Sigmoid colon (tissue), 4 donors: ENCODE data around the gene B3GAT2.

Experiments used
- CTCF ChIP-seq, 4 experiments: fragments of 450-650 bp in 3 of 4; fragments of 200-600 bp in 1 of 4; IDR thresholded peaks; one replicate each; pipeline ENCODE4 v1.5.1; 2016 to 2019; ENCODE audit warnings: antibody characterized with exemption in 4 of 4, mild to moderate bottlenecking in 3 of 4, moderate library complexity in 2 of 4
- POLR2AphosphoS5 ChIP-seq, 4 donors: sonication (generic); formaldehyde crosslinking; IDR thresholded peaks; one replicate each; pipeline ENCODE4 v1.6.1; 2017; ENCODE audit warnings: antibody characterized with exemption in 4 of 4

DNA sequence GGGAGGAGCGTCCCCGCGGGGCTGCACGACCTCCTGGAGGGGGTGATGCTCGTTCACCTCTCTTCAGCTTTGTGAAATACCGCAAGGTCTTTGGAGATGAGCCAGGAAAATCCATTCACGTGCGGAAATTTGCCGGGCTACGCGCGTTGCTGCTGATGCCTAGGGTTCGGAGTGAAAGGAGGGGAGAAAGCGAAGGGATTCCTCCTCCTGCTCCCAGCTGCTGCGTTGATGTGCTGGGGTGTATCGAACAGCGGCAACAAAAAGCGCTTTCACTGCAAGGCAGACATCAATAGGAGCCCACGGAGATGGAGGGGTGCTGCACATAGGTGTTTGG lies 391 bp upstream of the B3GAT2 start:
- TF ChIP-seq CTCF (IDR thresholded peaks at IDR 0.05): no peak
- no peak for TF ChIP-seq POLR2AphosphoS5 (IDR thresholded peaks at IDR 0.05)
